Ovary (tissue), 3 donors: Measurements from ENCODE around the gene NME2.

Source experiments
- CTCF ChIP-seq, 3 donors: fragments of 450-650 bp in 2 of 3; fragments of 200-600 bp in 1 of 3; IDR thresholded peaks; one replicate each; pipeline versions ENCODE4 v1.5.1 to v1.8.0; 2016 to 2022; ENCODE audit warnings: antibody characterized with exemption in 3 of 3, mild to moderate bottlenecking in 1 of 3
- POLR2A ChIP-seq: fragments of 450-650 bp; IDR thresholded peaks from one replicate; pipeline ENCODE4 v1.6.1; 2017; ENCODE audit warnings: antibody characterized with exemption, mild to moderate bottlenecking, moderate library complexity
- donor health status: DM: no; HTN: no; CAD: no.

DNA sequence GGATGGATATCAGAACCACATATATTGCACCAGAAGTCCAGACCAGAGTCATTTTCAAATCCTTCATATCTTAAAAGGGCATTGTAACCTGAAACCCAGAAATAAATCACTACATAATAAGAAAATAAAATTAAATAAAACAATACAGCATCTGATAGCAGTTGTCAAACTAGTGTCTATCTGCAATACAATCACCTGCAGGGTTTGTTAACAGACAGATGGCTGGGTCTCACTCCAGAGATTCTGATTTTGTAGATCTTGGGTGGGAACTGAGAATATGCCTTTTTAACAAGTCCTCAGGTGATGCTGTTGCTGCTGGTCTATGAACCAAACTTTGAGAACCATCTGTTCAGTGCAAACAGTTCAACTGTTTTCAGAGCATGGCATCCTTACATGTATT is 37.6 kb downstream of the NME2 start:
- TF ChIP-seq CTCF (IDR thresholded peaks at IDR 0.05) (no peak), POLR2A (no peak)
